GM13976 (cell line): ENCODE data around the gene ANGEL1.

Experiments
- DNase-seq: peaks from one replicate; pipeline ENCODE4 v3.0.0; 2012; ENCODE audit warnings: low spot score
- CTCF ChIP-seq: IDR thresholded peaks from 2 replicates; pipeline ENCODE4 v1.5.1; 2012; ENCODE audit warnings: borderline replicate concordance, mild to moderate bottlenecking; ENCODE audit not compliant: insufficient read depth; ENCODE audit errors: extremely low read depth, missing control alignments, control extremely low read depth
- in situ Hi-C: fragments of 300-500 bp; cut with MboI; formaldehyde crosslinking; loops from one replicate; pipeline ENCODE4 v1.12.0; 2022; ENCODE audit warnings: low sequenced_read_pairs, mixed read lengths, inconsistent platforms; ENCODE audit not compliant: unreplicated experiment

Gene ANGEL1

GRCh38 chr14:76812422-76813383 lies at the start of gene ANGEL1:
ANGEL1 (minus strand) TSS chr14:76812882; CDS start chr14:76812827, 55 bp downstream.
- in situ Hi-C loops: no loop called here
- peak; percentile 94 for DNase-seq
- no peak for TF ChIP-seq CTCF

GRCh38 chr14:76861574-76862255 lies 49.0 kb upstream of the ANGEL1 start:
- DNase-seq: no peak
- no peak for TF ChIP-seq CTCF
- in situ Hi-C loops: no loop called here

- in situ Hi-C loops: no loop called here
- DNase-seq: no peak
- TF ChIP-seq CTCF: no peak
Measured at GRCh38 chr14:76856769-76857168, 44.1 kb upstream of the ANGEL1 start.

GRCh38 chr14:76855066-76855465 lies 42.4 kb upstream of the ANGEL1 start:
- in situ Hi-C loops: no loop called here
- no peak for DNase-seq
- TF ChIP-seq CTCF: no peak

- DNase-seq: no peak
- TF ChIP-seq CTCF: no peak
- in situ Hi-C loops: no loop called here
Measured at GRCh38 chr14:76848879-76849278, 36.2 kb upstream of the ANGEL1 start.

- in situ Hi-C loops: no loop called here
- DNase-seq: no peak
- TF ChIP-seq CTCF: no peak
Measured at GRCh38 chr14:76846331-76847047, 33.8 kb upstream of the ANGEL1 start.
